Smooth muscle cell (in vitro differentiated cells): ENCODE results near the gene RAET1G. TPM values are rescaled to one million over a fixed set of nuclear protein-coding genes. Genes with fewer than 3 reads are reported as not detected.

Experiments
- DNase-seq: peaks from one replicate; lab custom pipeline; 2025; ENCODE audit not compliant: unreplicated experiment; lab: John Stamatoyannopoulos, UW
- H2AFZ ChIP-seq: fragments of 200-600 bp; sonication (generic); 2 replicates; pipeline ENCODE4 v1.6.0; 2016; ENCODE audit warnings: antibody characterized with exemption, low read depth, mild to moderate bottlenecking
- H3F3A ChIP-seq: fragments of 200-600 bp; sonication (generic); 2 replicates; pipeline ENCODE4 v1.6.0; 2017; ENCODE audit warnings: antibody characterized with exemption, low read depth
- H3K27ac ChIP-seq: fragments of 200-600 bp; sonication (generic); 2 replicates; pipeline ENCODE4 v1.5.1; 2016; ENCODE audit warnings: low read depth, mild to moderate bottlenecking
- H3K27me3 ChIP-seq: fragments of 200-600 bp; sonication (generic); 2 replicates; pipeline ENCODE4 v1.6.1; 2016; ENCODE audit warnings: low read depth, mild to moderate bottlenecking
- H3K36me3 ChIP-seq: fragments of 200-600 bp; sonication (generic); 2 replicates; pipeline ENCODE4 v1.5.1; 2016; ENCODE audit warnings: low read depth
- H3K4me1 ChIP-seq: fragments of 200-600 bp; sonication (generic); 2 replicates; pipeline ENCODE4 v1.5.1; 2016; ENCODE audit warnings: low read depth
- H3K4me2 ChIP-seq: fragments of 200-600 bp; sonication (generic); 2 replicates; pipeline ENCODE4 v1.6.0; 2016; ENCODE audit warnings: mild to moderate bottlenecking
- H3K4me3 ChIP-seq: fragments of 200-600 bp; sonication (generic); 2 replicates; pipeline ENCODE4 v1.5.1; 2016; ENCODE audit warnings: mild to moderate bottlenecking
- H3K79me2 ChIP-seq: fragments of 200-600 bp; sonication (generic); 2 replicates; pipeline ENCODE4 v1.6.0; 2016; ENCODE audit warnings: low read depth, mild to moderate bottlenecking
- H3K9ac ChIP-seq: fragments of 200-600 bp; sonication (generic); 2 replicates; pipeline ENCODE4 v1.6.0; 2016; ENCODE audit warnings: low read depth
- H3K9me3 ChIP-seq: fragments of 200-600 bp; sonication (generic); replicated peaks from 2 replicates; pipeline ENCODE4 v1.5.1; 2016; ENCODE audit warnings: low read depth
- H4K20me1 ChIP-seq: fragments of 200-600 bp; sonication (generic); 2 replicates; pipeline ENCODE4 v1.6.0; 2016; ENCODE audit warnings: low read depth
- WGBS: methylation state at CpG from one replicate; pipeline ENCODE4 v1.1.7; 2016; ENCODE audit warnings: low lambda C conversion rate; 5-methylcytosine and 5-hydroxymethylcytosine counted together
- polyA plus RNA-seq: library from polyadenylated mRNA; unstranded; fragments of >200 nt; fragmentation: Nextera tagmentation; extraction: Ambion mirVana; gene quantifications from 2 replicates; pipeline ENCODE4 v1.2.1, GENCODE V29; 2016
- total RNA-seq: library from RNA; depleted of rRNA; stranded (reverse); fragments of >200 nt; gene quantifications from 2 replicates; pipeline ENCODE4 v1.2.3, GENCODE V29; 2014
- TF ChIP-seq, protein P1 (sequence below): fragments of 200-600 bp; sonication (generic); IDR thresholded peaks from 2 replicates; pipeline ENCODE4 v1.5.1; 2017; ENCODE audit warnings: borderline replicate concordance, mild to moderate bottlenecking, antibody characterized with exemption; ENCODE audit not compliant: insufficient read depth, poor library complexity, severe bottlenecking

Gene RAET1G
- total and polyA plus RNA-seq, 2 experiments from 2014 or later, result 1.7 to 2.4 TPM

DNA sequence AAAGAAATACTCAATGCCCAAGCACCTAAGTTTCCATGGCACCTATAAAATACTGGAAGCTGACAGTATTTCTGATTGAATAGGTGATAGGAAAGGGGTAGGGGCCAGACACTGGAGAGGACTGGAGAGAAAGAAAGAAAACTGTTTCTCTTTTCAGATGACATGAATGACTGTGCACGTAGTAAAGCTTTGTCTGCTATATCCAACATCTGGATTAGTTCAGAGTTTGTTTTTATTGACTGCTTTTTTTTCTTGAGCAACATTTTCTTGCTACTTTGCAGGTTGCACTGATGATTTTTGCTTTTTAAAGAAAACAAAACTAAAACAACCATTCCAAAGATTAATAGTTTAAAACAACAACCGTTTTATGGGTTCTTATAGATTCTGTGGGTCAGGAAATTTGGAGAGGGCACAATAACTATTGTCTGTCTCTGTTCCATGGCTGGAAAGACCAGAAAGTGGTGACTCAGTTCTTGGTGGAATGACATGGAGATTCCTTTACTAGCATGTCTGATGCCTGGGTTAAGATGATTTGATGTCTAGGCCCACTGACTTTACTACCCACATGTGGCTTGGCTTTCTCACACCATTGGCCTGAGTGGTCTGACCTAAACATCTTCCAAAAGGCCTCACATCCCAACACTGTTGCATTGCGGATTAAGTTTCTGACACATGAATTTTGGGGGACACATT is 46.5 kb downstream of the RAET1G start:
- Histone ChIP-seq H3K9ac (no peak overlapping the region), H3K27ac (peak overlapping the region; percentile 23), H3K79me2 (no peaks in the 10 kb centered on the region), H3K4me2 (no peak overlapping the region), H3F3A (no peaks in the 10 kb centered on the region), H3K36me3 (no peaks in the 10 kb centered on the region), H3K27me3 (peaks cover 11% of the 10 kb centered on the region), H3K4me3 (no peak overlapping the region), H3K4me1 (no peaks in the 10 kb centered on the region), H2AFZ (no peak overlapping the region), H4K20me1 (no peaks in the 10 kb centered on the region), H3K9me3 (no peaks in the 10 kb centered on the region)
- 69% methylated on average over 3 of the region's 3 CpGs for WGBS
- TF ChIP-seq, protein P1, sequence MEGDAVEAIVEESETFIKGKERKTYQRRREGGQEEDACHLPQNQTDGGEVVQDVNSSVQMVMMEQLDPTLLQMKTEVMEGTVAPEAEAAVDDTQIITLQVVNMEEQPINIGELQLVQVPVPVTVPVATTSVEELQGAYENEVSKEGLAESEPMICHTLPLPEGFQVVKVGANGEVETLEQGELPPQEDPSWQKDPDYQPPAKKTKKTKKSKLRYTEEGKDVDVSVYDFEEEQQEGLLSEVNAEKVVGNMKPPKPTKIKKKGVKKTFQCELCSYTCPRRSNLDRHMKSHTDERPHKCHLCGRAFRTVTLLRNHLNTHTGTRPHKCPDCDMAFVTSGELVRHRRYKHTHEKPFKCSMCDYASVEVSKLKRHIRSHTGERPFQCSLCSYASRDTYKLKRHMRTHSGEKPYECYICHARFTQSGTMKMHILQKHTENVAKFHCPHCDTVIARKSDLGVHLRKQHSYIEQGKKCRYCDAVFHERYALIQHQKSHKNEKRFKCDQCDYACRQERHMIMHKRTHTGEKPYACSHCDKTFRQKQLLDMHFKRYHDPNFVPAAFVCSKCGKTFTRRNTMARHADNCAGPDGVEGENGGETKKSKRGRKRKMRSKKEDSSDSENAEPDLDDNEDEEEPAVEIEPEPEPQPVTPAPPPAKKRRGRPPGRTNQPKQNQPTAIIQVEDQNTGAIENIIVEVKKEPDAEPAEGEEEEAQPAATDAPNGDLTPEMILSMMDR, result no peak
- DNase-seq, result no peak

DNA sequence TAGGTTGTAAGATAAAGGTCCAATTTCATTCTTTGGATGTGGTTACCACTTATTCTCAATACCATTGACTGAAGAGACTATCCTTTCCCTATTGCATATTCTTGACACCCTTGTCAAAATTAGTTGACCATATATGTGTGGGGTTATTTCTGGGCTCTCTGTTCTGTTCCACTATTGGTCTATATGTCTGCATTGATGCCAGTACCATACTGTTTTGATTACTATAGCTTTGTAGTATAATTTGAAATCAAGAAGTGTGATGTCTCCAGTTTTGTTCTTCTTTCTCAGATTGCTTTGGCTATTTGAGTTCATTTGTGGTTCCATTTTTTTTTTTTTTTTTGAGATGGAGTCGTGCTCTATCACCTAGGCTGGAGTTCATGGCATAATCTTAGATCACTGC is 50.7 kb downstream of the RAET1G start:
- Histone ChIP-seq H3K36me3 (no peaks in the 10 kb centered on the region), H3K27me3 (no peaks in the 10 kb centered on the region), H3K4me2 (no peak overlapping the region), H3K9me3 (no peaks in the 10 kb centered on the region), H3K9ac (no peak overlapping the region), H2AFZ (no peak overlapping the region), H3F3A (no peaks in the 10 kb centered on the region), H3K4me3 (no peak overlapping the region), H3K4me1 (no peaks in the 10 kb centered on the region), H3K27ac (no peak overlapping the region), H3K79me2 (no peaks in the 10 kb centered on the region), H4K20me1 (no peaks in the 10 kb centered on the region)
- no peak for DNase-seq
- 100% methylated on average over 1 of the region's 1 CpG for WGBS
- TF ChIP-seq, protein P1, result no peak

- no peaks in the 10 kb centered on the region for H3K79me2 ChIP-seq
- H3K4me2 ChIP-seq, result no peak overlapping the region
- H3K36me3 ChIP-seq, result no peaks in the 10 kb centered on the region
- TF ChIP-seq, protein P1, result no peak
- no peaks in the 10 kb centered on the region for H3K27me3 ChIP-seq
- 91% methylated on average over 2 of the region's 2 CpGs for WGBS
- no peaks in the 10 kb centered on the region for H3K9me3 ChIP-seq
- H3K4me1 ChIP-seq, result no peaks in the 10 kb centered on the region
- no peak for DNase-seq
- H2AFZ ChIP-seq, result no peak overlapping the region
- no peak overlapping the region for H3K27ac ChIP-seq
- no peaks in the 10 kb centered on the region for H3F3A ChIP-seq
- H3K4me3 ChIP-seq, result no peak overlapping the region
- no peaks in the 10 kb centered on the region for H4K20me1 ChIP-seq
- no peak overlapping the region for H3K9ac ChIP-seq
Observed at GRCh38 chr6:149871182-149871581, 51.7 kb downstream of the RAET1G start.
